GM12878 (cell line): ENCODE results near the gene MYO3B. TPM values are rescaled to one million over a fixed set of nuclear protein-coding genes. Genes with fewer than 3 reads are reported as not detected.

ENCODE experiments used
- ATAC-seq: fragments of 200-7000 bp; cut with Tn5 transposase; 3 replicates; pipeline ENCODE4 v1.9.1; 2020; ENCODE audit warnings: mild to moderate bottlenecking, moderate library complexity
- BruUV-seq: library from RNA; stranded (reverse); fragments of 400-500 nt; replicated peaks from 2 replicates; lab custom pipeline; 2021; lab: Mats Ljungman, UMichigan
- CTCF ChIA-PET: fragments of 300-600 bp; sonication (Branson Sonifier 250); formaldehyde crosslinking; extraction: SDS; loops from one replicate; lab custom pipeline; 2021; ENCODE audit warnings: inconsistent platforms; lab: Yijun Ruan, JAX
- POLR2A ChIA-PET: fragments of 350-600 bp; formaldehyde crosslinking; extraction: SDS; loops from one replicate; lab custom pipeline; 2021; ENCODE audit warnings: inconsistent platforms; lab: Charles Lee
- RAD21 ChIA-PET: fragments of 300-600 bp; sonication (Branson Sonifier 250); formaldehyde crosslinking; loops from one replicate; lab custom pipeline; 2023; ENCODE audit warnings: antibody characterized with exemption; ENCODE audit not compliant: unreplicated experiment; lab: Charles Lee
- SMC1A ChIA-PET: fragments of 300-600 bp; sonication (Branson Sonifier 250); formaldehyde crosslinking; loops from one replicate; lab custom pipeline; 2023; ENCODE audit not compliant: unreplicated experiment, uncharacterized antibody; lab: Charles Lee
- DNase-seq: peaks from one replicate; pipeline ENCODE4 v3.0.0-alpha.2; 2011; ENCODE audit warnings: low read depth, low spot score
- FAIRE-seq: peaks from 3 replicates; lab custom pipeline; 2011; peaks lifted over from hg19 to GRCh38; lab: Jason Lieb, UNC
- H2AFZ ChIP-seq: 2 replicates; pipeline ENCODE4 v1.6.0; 2011; ENCODE audit warnings: low read depth, low read length, control low read depth; ENCODE audit not compliant: control insufficient read depth
- H3K27ac ChIP-seq: 2 replicates; pipeline ENCODE4 v1.5.1; 2011; ENCODE audit warnings: control low read depth; ENCODE audit not compliant: control insufficient read depth, insufficient read depth
- H3K27me3 ChIP-seq, 2 experiments: replicated peaks in 1 of 2; 2 replicates each; pipeline versions ENCODE4 v1.6.0 to v1.6.1; 2011; ENCODE audit warnings: low read length in 1 of 2; ENCODE audit not compliant: control insufficient read depth in 2 of 2, insufficient read depth in 2 of 2
- H3K36me3 ChIP-seq, 2 experiments: 2 replicates each; pipeline ENCODE4 v1.5.1; 2011; ENCODE audit warnings: low read length in 1 of 2; ENCODE audit not compliant: control insufficient read depth in 2 of 2, insufficient read depth in 2 of 2
- H3K4me1 ChIP-seq: 2 replicates; pipeline ENCODE4 v1.6.1; 2011; ENCODE audit warnings: mild to moderate bottlenecking, low read length, moderate library complexity, mixed read lengths; ENCODE audit not compliant: control insufficient read depth, insufficient read depth
- H3K4me2 ChIP-seq: 2 replicates; pipeline ENCODE4 v1.6.0; 2011; ENCODE audit warnings: control low read depth; ENCODE audit not compliant: control insufficient read depth, insufficient read depth
- H3K4me3 ChIP-seq: fragments of 200-600 bp; sonication (generic); 2 replicates; pipeline ENCODE4 v1.5.1; 2016
- H3K79me2 ChIP-seq: 2 replicates; pipeline ENCODE4 v1.6.0; 2011; ENCODE audit warnings: low read length; ENCODE audit not compliant: control insufficient read depth, insufficient read depth
- H3K9ac ChIP-seq: 2 replicates; pipeline ENCODE4 v1.8.0; 2011; ENCODE audit warnings: low read length, control low read depth, mixed read lengths; ENCODE audit not compliant: control insufficient read depth, insufficient read depth
- H3K9me3 ChIP-seq: replicated peaks from 3 replicates; pipeline ENCODE4 v1.5.1; 2011; ENCODE audit warnings: mild to moderate bottlenecking, low read length; ENCODE audit not compliant: control insufficient read depth, insufficient read depth
- H4K20me1 ChIP-seq: 2 replicates; pipeline ENCODE4 v1.6.0; 2011; ENCODE audit not compliant: control insufficient read depth, insufficient read depth
- NFIC ChIP-seq: IDR thresholded peaks from 2 replicates; pipeline ENCODE4 v1.6.1; 2012; ENCODE audit warnings: low read depth, mild to moderate bottlenecking, inconsistent platforms, low read length, moderate library complexity
- ZNF592 ChIP-seq: fragments of 450-650 bp; IDR thresholded peaks from 2 replicates; pipeline ENCODE4 v1.6.1; 2017; ENCODE audit warnings: mild to moderate bottlenecking, moderate library complexity
- WGBS: methylation state at CpG from one replicate; pipeline ENCODE4 v1.1.6; 2016; ENCODE audit warnings: low lambda C conversion rate; ENCODE audit not compliant: insufficient replicate concordance, insufficient coverage; ENCODE audit errors: missing lambda C conversion rate; 5-methylcytosine and 5-hydroxymethylcytosine counted together
- in situ Hi-C: fragments of 300-500 bp; cut with MboI; formaldehyde crosslinking; loops from 9 replicates; pipeline ENCODE4 v1.14.3; 2018; ENCODE audit warnings: mixed read lengths
- intact Hi-C: fragments of 100-400 bp; cut with micrococcal nuclease; formaldehyde crosslinking; loops from one replicate; pipeline ENCODE4 v1.14.2; 2022; ENCODE audit not compliant: unreplicated experiment
- polyA plus RNA-seq, 11 experiments: library from polyadenylated mRNA; depleted of rRNA in 4 of 11; unstranded in 6 of 11; stranded (reverse) in 5 of 11; fragments of >200 nt; fragmentation: Nextera tagmentation in 4 of 11; fragmentation: Illumina TruSeq in 1 of 11; extraction: Ambion mirVana in 4 of 11; extraction: Trizol in 1 of 11; gene quantifications; 1 replicate in 1 of 11; 2 replicates in 10 of 11; pipeline versions ENCODE4 v1.2.1 to v1.2.3, GENCODE V29; 2011 to 2016; ENCODE audit warnings: inconsistent platforms in 2 of 11, missing spikeins in 2 of 11, low read depth in 1 of 11
- total RNA-seq, 4 experiments: library from RNA; depleted of rRNA in 3 of 4; stranded (reverse); fragments of >200 nt in 3 of 4; fragmentation: Illumina TruSeq in 1 of 4; extraction: Trizol in 1 of 4; gene quantifications; 2 replicates each; pipeline versions ENCODE4 v1.2.1 to v1.2.3, GENCODE V29; 2013 to 2021

MYO3B gene
- total and polyA plus RNA-seq, 10 of the 15 experiments (the other 5 are each of a cell fraction or from before 2014, with no cell fraction given) = 1.1 to 7.1 (median 2.1) TPM

GRCh38 chr2:170696948-170697347, 519.0 kb downstream of the MYO3B start:
- Histone ChIP-seq H3K4me1 (no peaks in the 10 kb centered on the region), H3K27ac (no peak overlapping the region), H2AFZ (no peak overlapping the region), H3K79me2 (no peaks in the 10 kb centered on the region), H3K27me3 (no peaks in the 10 kb centered on the region; a peak in 2 of 4 replicates), H3K9ac (no peak overlapping the region), H3K4me3 (no peak overlapping the region), H3K9me3 (no peaks in the 10 kb centered on the region), H4K20me1 (no peaks in the 10 kb centered on the region), H3K36me3 (no peaks in the 10 kb centered on the region), H3K4me2 (no peak overlapping the region)
- POLR2A ChIA-PET = no interaction called here
- intact Hi-C loops = no loop called here
- CTCF ChIA-PET = interaction anchor here (1.6 kb wide), 1 partner anchor 18 kb away, joined by 3 read pairs; no protein-coding TSS in a partner anchor
- 2% methylated on average over 3 of the region's 3 CpGs for WGBS
- SMC1A ChIA-PET = interaction anchor here (1.2 to 1.4 kb wide), 2 partner anchors 15 to 19 kb away, joined by 4 read pairs; no protein-coding TSS in a partner anchor
- TF ChIP-seq NFIC (no peak), ZNF592 (no peak)
- ATAC-seq (no peak), DNase-seq (no peak), FAIRE-seq (no peak)
- RAD21 ChIA-PET = no interaction called here
- in situ Hi-C loops = no loop called here
- BruUV-seq = no TSS peak
